Epithelial cell of proximal tubule (primary cell): ENCODE measurements around the gene NID2. TPM values are rescaled to one million over a fixed set of nuclear protein-coding genes. Genes with fewer than 3 reads are reported as not detected.
A peak's percentile ranks its signal among the peaks of the same experiment; 100 is the strongest.

Experiments used
- DNase-seq: peaks from one replicate; pipeline ENCODE4 v3.0.0-alpha.2; 2011; ENCODE audit warnings: low read depth
- H3K4me3 ChIP-seq: 2 replicates; pipeline ENCODE4 v1.5.1; 2011; ENCODE audit warnings: low read depth, mild to moderate bottlenecking, low read length
- total RNA-seq: library from RNA; depleted of rRNA; stranded (reverse); fragments of >200 nt; gene quantifications from 2 replicates; pipeline ENCODE4 v1.2.3, GENCODE V29; 2015
- TF ChIP-seq, protein P1 (sequence below): conservative IDR thresholded peaks from 2 replicates; pipeline ENCODE4 v1.5.1; 2012; ENCODE audit warnings: low read depth, mild to moderate bottlenecking, low read length

NID2 gene
- total RNA-seq, 1 donor from 2014 or later, result 13.5 TPM

DNA sequence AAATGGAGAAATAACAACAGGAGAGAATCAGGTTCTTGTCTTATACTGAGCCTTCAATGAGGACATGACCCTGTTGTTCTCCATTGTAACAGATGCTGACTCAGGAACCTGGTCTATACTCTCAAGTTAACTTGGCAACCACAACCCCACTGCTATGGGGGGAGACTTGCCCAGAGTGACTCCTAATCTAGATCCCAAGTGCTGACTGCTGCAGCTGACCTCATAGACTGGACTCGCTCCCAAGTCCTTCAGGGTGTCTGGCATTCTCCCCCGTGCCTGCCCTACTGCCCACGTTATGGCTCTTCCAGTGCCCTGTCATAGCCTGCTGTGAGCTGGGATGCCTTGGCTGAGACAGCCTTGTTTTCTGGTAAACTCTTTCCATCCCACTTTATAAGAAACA lies 37.1 kb downstream of the NID2 start:
- TF ChIP-seq, protein P1, sequence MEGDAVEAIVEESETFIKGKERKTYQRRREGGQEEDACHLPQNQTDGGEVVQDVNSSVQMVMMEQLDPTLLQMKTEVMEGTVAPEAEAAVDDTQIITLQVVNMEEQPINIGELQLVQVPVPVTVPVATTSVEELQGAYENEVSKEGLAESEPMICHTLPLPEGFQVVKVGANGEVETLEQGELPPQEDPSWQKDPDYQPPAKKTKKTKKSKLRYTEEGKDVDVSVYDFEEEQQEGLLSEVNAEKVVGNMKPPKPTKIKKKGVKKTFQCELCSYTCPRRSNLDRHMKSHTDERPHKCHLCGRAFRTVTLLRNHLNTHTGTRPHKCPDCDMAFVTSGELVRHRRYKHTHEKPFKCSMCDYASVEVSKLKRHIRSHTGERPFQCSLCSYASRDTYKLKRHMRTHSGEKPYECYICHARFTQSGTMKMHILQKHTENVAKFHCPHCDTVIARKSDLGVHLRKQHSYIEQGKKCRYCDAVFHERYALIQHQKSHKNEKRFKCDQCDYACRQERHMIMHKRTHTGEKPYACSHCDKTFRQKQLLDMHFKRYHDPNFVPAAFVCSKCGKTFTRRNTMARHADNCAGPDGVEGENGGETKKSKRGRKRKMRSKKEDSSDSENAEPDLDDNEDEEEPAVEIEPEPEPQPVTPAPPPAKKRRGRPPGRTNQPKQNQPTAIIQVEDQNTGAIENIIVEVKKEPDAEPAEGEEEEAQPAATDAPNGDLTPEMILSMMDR, result no peak
- no peak overlapping the region for H3K4me3 ChIP-seq
- DNase-seq, result no peak

DNA sequence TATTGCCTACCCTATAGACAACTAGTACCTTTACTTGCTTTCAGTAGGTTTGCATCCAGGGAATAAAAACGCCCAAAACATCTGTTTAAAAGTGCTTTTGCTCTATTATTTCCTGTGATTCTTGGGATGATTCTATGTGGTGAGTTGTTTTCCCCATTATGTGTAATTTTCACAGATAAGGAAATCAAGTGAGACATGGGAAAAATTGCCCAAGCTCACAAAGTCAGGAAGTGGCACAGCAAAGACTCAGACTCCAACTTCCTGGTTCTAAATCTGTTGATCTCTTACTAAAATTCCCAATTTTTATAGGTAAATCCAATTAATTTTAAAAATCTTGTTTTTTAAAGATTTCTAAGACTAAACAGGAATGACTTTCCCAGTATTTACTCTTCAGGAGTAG lies 39.0 kb downstream of the NID2 start:
- DNase-seq, result no peak
- TF ChIP-seq, protein P1, result no peak
- no peak overlapping the region for H3K4me3 ChIP-seq

DNA sequence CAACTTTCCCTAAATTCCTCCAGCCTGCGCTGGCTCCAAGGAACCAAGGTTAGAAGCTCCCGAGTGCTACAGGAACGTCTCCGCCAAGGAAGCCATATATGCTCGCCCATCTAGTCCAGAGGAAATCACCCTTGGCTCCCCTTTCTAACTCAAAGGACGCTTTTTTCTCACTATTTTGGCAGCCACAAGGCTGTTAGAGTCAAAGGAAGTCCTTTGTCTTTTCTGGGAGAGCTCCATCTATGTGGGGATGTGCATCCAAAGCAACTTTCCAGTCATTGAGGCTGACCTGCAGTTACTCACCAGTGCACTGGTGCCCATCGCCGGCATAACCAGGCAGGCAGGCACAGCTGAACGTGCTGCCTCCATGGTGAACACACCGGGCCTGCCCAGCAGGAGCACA lies 42.0 kb downstream of the NID2 start:
- TF ChIP-seq, protein P1, result no peak
- DNase-seq, result no peak
- H3K4me3 ChIP-seq, result no peak overlapping the region

DNA sequence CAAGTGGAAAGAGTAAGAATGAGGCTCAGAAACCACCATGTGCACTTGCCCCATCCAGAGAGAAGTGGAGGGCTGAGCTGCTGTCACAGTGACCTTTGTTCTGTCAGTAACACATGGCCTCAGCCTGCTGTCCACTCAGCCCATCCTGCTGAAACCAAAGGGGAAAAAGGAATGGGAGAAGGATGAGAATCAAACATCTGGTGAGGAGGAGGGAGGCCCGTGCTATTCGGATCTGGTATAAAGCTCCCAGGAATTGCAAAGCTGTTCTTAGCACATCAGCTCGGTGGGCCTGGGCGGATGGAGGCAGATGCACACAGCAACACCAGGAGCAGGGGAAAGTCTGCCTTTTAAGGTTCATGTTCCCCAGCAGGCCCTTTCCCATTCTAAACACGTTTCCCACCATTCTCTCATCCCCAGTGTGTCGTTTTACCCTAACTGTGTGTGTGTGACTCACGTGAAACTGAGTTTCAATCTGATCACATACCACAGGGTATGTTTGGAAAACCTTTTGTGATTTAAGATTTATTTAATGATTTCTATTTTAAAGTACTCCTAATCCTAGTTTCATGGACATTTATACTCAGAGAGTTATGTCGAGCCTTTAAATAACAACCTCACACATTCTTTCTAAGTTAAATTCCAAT lies 42.7 kb downstream of the NID2 start:
- no peak overlapping the region for H3K4me3 ChIP-seq
- TF ChIP-seq, protein P1, result no peak

DNA sequence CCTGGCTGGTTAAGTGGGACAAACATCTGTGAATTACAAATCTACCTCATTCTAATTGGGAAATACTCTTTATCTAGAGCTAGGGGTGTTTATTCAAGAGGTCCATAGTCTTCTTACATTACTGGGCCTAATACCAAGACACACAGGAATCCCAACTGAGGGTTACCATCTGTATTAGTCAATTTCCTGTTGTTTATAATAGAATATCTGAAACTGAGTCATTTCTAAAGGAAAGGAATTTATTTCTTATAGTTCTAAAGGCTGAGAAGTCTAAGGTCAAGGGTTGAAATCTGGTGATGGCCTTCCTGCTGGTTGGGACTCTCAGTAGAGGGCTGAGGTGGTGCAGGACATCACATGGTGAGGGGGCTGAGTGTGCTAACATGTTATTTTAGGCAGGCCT lies 43.5 kb downstream of the NID2 start:
- TF ChIP-seq, protein P1, result no peak
- H3K4me3 ChIP-seq, result no peak overlapping the region
- peak; percentile 18 for DNase-seq

More for the DNA sequence above, 42.7 kb downstream of the NID2 start:
- DNase-seq, result no peak

DNA sequence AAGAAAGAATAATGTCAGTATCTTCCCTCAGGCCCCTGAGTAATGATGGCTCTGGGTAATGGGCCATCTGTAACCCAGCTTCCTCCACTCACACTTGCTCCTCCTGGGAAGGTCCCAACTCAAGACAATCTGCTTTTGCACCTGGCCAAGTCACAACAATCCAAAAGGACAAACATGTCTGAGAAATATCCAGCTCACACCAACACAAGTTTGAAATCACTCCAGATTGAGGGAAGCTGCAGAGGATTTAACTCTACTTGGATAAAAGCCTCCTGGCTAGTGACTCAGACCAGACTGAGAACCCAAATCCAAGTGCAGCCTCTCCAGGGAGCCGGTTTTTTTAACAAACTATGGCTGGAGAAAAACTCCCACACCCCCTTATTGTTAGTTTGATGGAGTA lies 45.3 kb downstream of the NID2 start:
- H3K4me3 ChIP-seq, result no peak overlapping the region
- DNase-seq, result no peak
- TF ChIP-seq, protein P1, result no peak

DNA sequence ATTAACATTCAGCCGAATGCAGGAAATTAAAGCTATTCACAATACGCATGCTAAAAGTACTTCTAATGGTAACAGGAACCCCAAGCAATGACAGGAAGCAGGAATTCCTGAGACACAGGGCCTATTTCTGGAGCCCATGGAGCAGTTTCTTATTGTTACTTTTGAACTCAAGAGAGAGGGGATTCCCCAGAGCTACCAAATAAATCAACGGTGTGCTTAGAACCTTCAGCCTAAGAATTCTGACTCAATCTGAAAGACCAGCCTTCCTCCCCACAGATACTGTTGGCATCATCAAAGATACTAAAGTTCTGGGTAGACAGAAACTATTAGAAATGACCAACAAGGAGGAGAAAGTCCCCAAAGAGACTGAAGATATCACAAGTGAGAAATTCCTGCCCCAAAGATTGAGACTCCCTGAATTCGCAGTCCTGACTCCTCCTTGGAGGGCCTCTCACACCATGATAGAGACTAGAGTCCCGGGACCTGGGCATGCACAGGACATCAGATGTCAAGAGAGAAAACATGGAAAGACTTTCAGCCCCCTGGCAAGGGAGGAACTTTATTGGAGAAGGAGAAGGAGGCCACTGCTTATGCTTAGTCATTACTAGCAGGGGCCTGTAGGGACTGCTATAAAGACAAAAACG lies 46.8 kb downstream of the NID2 start:
- DNase-seq, result no peak
- TF ChIP-seq, protein P1, result no peak
- no peak overlapping the region for H3K4me3 ChIP-seq
